Measurements from ENCODE around the gene CHD5.

CHD5 gene

DNA sequence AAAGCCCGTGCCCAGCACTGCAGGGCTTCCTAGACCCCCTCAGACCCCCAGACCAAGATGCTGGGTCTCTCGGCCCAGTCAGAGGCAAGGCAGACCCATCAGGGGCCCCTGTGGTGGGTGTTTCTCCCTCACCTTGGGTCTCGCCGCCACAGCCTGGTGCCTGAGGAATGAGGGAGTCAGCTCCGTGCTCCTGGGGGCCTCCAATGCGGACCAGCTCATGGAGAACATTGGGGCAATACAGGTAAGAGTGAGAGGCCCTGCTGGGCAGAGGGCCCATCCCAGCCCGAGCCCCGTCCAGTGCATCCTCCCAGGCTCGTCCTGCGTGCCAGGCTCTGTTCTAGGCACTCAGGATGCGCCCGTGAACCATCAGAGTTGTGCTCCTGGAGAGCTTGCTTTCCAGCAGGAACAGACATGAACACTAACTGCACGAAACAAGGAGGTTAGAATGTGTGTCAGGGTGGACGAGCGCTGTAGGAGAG, 83.0 kb downstream of the CHD5 start:
- H3K9ac ChIP-seq (ENCODE audit: low read length in 2 of 2), result no peak overlapping the region
- peaks cover 0 to under 1% of the 10 kb centered on the region in 2 donors for H3K27me3 ChIP-seq (ENCODE audit: control insufficient read depth in 1 of 2, insufficient read depth in 2 of 2, low read length in 2 of 2)
- H3K36me3 ChIP-seq (ENCODE audit: control insufficient read depth in 2 of 2, insufficient read depth in 2 of 2, low read length in 2 of 2), result no peaks in the 10 kb centered on the region
- H3K27ac ChIP-seq (ENCODE audit: low read length), result no peak overlapping the region
- H3K4me1 ChIP-seq (ENCODE audit: control insufficient read depth, insufficient read depth, low read length), result peaks cover 5% of the 10 kb centered on the region
- H3K4me3 ChIP-seq (ENCODE audit: low read length in 2 of 2), result no peak overlapping the region
- H3K9me3 ChIP-seq (ENCODE audit: control insufficient read depth in 2 of 2, low read length in 2 of 2), result no peaks in the 10 kb centered on the region

DNA sequence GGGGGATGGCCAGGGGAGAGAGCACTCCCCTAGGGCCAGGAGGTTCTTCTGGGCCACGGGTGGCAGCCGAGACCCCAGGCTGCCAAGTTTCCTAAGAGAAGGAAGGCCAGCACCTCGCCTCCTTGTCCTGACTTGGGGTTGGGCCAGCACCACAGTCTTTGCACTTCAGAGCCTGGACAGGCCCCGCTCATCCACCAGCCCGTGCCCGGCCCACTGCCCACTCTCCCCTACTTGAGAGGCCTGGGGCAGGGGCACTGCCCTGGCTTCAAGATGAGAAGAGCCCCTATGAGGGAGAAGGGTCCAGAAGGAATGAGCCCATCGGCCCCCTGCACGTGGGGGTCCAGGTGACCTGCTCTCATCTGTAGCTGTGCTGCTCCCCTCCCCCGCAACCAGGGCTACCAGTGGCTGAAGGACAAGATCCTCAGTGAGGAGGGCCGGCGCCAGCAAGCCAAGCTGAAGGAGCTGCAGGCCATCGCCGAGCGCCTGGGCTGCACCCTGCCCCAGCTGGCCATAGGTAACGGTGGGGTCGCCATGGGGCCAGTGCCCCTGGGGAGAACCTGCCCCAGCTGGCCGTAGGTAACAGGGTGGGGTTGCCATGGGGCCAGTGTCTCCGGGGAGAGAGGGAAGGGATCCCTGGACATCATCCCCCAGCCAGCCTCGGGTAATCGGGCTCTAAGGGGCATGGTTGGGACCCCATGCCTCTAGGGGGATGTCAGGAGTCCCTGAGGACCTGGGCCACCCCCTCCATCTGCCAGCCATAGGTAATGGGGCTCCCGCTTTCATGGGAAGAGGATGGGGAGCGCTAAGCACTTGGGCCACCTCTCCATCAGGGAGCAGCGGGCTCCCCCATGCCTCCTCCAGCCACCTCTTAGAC, 83.6 kb downstream of the CHD5 start:
- no peaks in the 10 kb centered on the region for H3K36me3 ChIP-seq (ENCODE audit: control insufficient read depth in 2 of 2, insufficient read depth in 2 of 2, low read length in 2 of 2)
- H3K4me3 ChIP-seq (ENCODE audit: low read length in 2 of 2), result no peak overlapping the region
- H3K27ac ChIP-seq (ENCODE audit: low read length), result no peak overlapping the region
- H3K27me3 ChIP-seq (ENCODE audit: control insufficient read depth in 1 of 2, insufficient read depth in 2 of 2, low read length in 2 of 2), result no peaks in the 10 kb centered on the region
- H3K9me3 ChIP-seq (ENCODE audit: control insufficient read depth in 2 of 2, low read length in 2 of 2), result no peaks in the 10 kb centered on the region
- no peak overlapping the region for H3K9ac ChIP-seq (ENCODE audit: low read length in 2 of 2)
- peaks cover 5% of the 10 kb centered on the region for H3K4me1 ChIP-seq (ENCODE audit: control insufficient read depth, insufficient read depth, low read length)

DNA sequence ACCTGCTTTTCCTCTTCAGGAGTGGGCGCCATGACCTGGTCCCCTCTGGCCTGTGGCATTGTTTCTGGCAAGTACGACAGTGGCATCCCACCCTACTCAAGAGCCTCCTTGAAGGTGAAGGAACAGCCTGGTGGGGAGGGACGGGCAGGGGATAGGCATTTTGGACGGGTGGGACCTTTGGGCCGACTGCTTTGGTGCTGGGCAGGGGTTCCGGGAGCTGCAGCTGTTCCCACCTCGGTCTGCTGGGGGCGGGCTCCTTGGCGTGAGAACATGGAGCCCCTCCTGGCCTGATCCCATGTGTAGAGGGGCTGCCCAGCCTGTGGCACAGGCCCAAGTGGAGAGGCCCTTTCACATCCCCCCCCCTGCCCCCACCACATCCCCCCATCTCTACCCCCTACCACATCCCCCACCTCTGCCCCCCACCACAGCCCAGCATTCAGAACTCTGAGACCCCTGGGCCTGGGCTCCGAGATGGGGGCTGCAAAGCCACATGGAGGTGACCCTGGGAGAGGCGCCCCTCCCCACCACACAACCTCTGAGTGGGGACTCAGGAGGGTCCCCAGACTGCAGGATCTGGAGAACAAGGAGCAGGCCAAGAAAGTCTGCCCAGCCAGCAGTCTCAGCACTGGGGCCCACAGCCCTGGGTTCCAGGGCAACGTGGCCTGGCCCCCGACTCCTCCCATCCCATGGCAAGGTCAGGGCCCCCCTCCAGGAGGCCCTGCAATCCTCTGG, 84.4 kb downstream of the CHD5 start:
- H3K9ac ChIP-seq (ENCODE audit: low read length in 2 of 2), result no peak overlapping the region
- H3K27me3 ChIP-seq (ENCODE audit: control insufficient read depth in 1 of 2, insufficient read depth in 2 of 2, low read length in 2 of 2), result no peaks in the 10 kb centered on the region
- H3K4me1 ChIP-seq (ENCODE audit: control insufficient read depth, insufficient read depth, low read length), result peaks cover 5% of the 10 kb centered on the region
- no peak overlapping the region for H3K4me3 ChIP-seq (ENCODE audit: low read length in 2 of 2)
- H3K27ac ChIP-seq (ENCODE audit: low read length), result no peak overlapping the region
- H3K36me3 ChIP-seq (ENCODE audit: control insufficient read depth in 2 of 2, insufficient read depth in 2 of 2, low read length in 2 of 2), result no peaks in the 10 kb centered on the region
- no peaks in the 10 kb centered on the region for H3K9me3 ChIP-seq (ENCODE audit: control insufficient read depth in 2 of 2, low read length in 2 of 2)

DNA sequence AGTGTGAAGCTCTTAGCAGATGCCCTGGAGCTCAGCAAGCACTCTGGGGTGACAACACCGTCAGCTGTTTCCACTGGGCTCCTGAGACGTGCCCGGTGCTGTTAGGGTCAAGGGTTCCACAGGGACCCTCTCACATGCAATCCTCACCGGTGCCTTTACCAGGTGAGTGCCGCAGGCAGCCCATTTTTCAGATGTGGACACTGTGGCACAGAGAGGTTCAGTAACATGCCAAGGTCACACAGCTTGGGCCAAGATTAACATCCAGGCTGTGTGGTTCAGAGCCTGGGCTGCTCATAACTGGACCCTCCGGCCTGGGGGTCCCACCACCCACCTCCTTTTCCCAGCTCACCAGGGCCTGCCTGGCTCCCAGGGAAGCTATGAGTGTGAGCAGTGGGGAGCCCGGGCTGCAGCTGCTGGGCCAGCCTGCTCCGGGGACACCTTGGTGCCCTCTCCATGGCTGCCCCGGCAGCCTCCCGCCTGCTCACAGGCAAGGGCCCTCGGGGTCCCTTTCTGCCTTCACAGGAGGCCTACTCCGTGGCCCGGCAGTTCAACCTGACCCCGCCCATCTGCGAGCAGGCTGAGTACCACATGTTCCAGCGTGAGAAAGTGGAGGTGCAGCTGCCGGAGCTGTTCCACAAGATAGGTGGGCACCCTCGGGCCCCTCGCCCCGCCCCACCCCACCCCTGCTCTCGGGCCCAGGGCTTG, 85.2 kb downstream of the CHD5 start:
- Histone ChIP-seq H3K4me3 (ENCODE audit: low read length in 2 of 2) (no peak overlapping the region), H3K27ac (ENCODE audit: low read length) (no peak overlapping the region), H3K9me3 (ENCODE audit: control insufficient read depth in 2 of 2, low read length in 2 of 2) (no peaks in the 10 kb centered on the region), H3K36me3 (ENCODE audit: control insufficient read depth in 2 of 2, insufficient read depth in 2 of 2, low read length in 2 of 2) (no peaks in the 10 kb centered on the region), H3K27me3 (ENCODE audit: control insufficient read depth in 1 of 2, insufficient read depth in 2 of 2, low read length in 2 of 2) (no peaks in the 10 kb centered on the region), H3K9ac (ENCODE audit: low read length in 2 of 2) (no peak overlapping the region), H3K4me1 (ENCODE audit: control insufficient read depth, insufficient read depth, low read length) (peaks cover 5% of the 10 kb centered on the region)

DNA sequence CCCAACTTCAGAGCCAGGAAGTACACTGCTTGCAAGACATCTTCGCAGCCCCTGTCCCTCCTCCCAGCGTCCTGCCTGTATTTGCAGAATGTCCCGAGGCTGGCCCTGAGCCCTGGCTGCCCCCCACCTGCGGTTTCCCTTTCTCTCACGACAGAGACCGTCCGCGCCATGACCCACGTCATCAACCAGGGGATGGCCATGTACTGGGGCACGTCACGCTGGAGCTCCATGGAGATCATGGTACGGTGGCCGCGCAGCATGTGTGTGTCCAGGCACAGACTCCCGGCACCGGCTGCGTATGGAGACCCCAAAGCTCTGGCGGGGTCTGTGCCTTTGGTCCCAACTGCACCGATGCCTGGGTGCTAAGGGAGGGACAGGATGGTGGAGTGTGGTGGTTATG, 85.9 kb downstream of the CHD5 start:
- no peaks in the 10 kb centered on the region for H3K9me3 ChIP-seq (ENCODE audit: control insufficient read depth in 2 of 2, low read length in 2 of 2)
- no peak overlapping the region for H3K9ac ChIP-seq (ENCODE audit: low read length in 2 of 2)
- peaks cover 5% of the 10 kb centered on the region for H3K4me1 ChIP-seq (ENCODE audit: control insufficient read depth, insufficient read depth, low read length)
- no peak overlapping the region for H3K27ac ChIP-seq (ENCODE audit: low read length)
- no peak overlapping the region for H3K4me3 ChIP-seq (ENCODE audit: low read length in 2 of 2)
- H3K36me3 ChIP-seq (ENCODE audit: control insufficient read depth in 2 of 2, insufficient read depth in 2 of 2, low read length in 2 of 2), result no peaks in the 10 kb centered on the region
- H3K27me3 ChIP-seq (ENCODE audit: control insufficient read depth in 1 of 2, insufficient read depth in 2 of 2, low read length in 2 of 2), result no peaks in the 10 kb centered on the region

DNA sequence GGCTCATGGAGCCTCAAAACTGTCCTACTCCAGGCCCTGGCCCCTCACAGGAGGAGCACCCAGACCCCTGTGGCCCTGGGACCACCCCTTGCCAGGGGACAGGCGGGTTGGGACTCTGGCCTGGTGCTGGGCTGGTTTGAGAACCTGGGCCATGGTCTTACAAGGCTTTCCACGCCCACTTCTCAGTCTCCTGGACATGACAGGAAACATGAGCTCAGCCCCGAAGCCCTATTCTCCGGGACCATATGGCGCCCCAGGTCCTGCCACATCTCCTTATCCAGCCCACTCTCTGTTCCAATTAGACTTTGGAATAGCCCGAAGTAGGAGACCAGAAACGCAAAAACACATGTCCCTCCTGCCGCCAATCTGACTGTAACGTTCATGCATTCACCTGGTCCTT, 86.5 kb downstream of the CHD5 start:
- H3K9ac ChIP-seq (ENCODE audit: low read length in 2 of 2), result no peak overlapping the region
- H3K9me3 ChIP-seq (ENCODE audit: control insufficient read depth in 2 of 2, low read length in 2 of 2), result no peaks in the 10 kb centered on the region
- no peaks in the 10 kb centered on the region for H3K27me3 ChIP-seq (ENCODE audit: control insufficient read depth in 1 of 2, insufficient read depth in 2 of 2, low read length in 2 of 2)
- H3K36me3 ChIP-seq (ENCODE audit: control insufficient read depth in 2 of 2, insufficient read depth in 2 of 2, low read length in 2 of 2), result no peaks in the 10 kb centered on the region
- H3K27ac ChIP-seq (ENCODE audit: low read length), result no peak overlapping the region
- H3K4me3 ChIP-seq (ENCODE audit: low read length in 2 of 2), result no peak overlapping the region
- peaks cover 4% of the 10 kb centered on the region for H3K4me1 ChIP-seq (ENCODE audit: control insufficient read depth, insufficient read depth, low read length)

- Histone ChIP-seq H3K36me3 (ENCODE audit: control insufficient read depth in 2 of 2, insufficient read depth in 2 of 2, low read length in 2 of 2) (no peaks in the 10 kb centered on the region), H3K9ac (ENCODE audit: low read length in 2 of 2) (no peak overlapping the region), H3K9me3 (ENCODE audit: control insufficient read depth in 2 of 2, low read length in 2 of 2) (no peaks in the 10 kb centered on the region), H3K4me3 (ENCODE audit: low read length in 2 of 2) (no peak overlapping the region), H3K4me1 (ENCODE audit: control insufficient read depth, insufficient read depth, low read length) (peaks cover 3% of the 10 kb centered on the region), H3K27me3 (ENCODE audit: control insufficient read depth in 1 of 2, insufficient read depth in 2 of 2, low read length in 2 of 2) (no peaks in the 10 kb centered on the region), H3K27ac (ENCODE audit: low read length) (no peak overlapping the region)
Observed at GRCh38 chr1:6093071-6093470, 87.0 kb downstream of the CHD5 start.

DNA sequence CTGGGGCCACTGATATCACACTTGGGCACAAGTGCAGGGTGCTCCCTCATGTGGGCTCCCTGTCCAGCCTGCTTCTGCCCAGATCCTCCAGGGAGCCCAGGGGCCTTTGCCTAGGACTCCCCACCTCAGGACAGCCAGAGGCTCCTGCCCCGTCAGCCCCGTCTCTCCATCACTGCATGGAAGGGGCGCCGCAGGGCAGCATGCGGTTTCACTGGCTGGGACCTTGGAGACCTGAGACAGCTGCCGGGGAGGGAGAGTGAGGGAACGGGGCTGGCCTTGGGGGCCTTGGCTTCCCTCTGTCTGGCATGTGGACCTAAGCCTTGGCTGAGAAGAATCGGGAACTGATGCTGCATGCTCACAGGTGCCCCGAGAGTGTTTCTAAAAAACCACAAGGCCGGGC, 87.9 kb downstream of the CHD5 start:
- Histone ChIP-seq H3K27me3 (ENCODE audit: control insufficient read depth in 1 of 2, insufficient read depth in 2 of 2, low read length in 2 of 2) (no peaks in the 10 kb centered on the region), H3K4me3 (ENCODE audit: low read length in 2 of 2) (no peak overlapping the region), H3K36me3 (ENCODE audit: control insufficient read depth in 2 of 2, insufficient read depth in 2 of 2, low read length in 2 of 2) (no peaks in the 10 kb centered on the region)

GRCh38 chr1:6091823-6092109, 88.4 kb downstream of the CHD5 start:
- no peaks in the 10 kb centered on the region for H3K36me3 ChIP-seq (ENCODE audit: control insufficient read depth in 2 of 2, insufficient read depth in 2 of 2, low read length in 2 of 2)
- H3K4me3 ChIP-seq (ENCODE audit: low read length in 2 of 2), result no peak overlapping the region
- H3K4me1 ChIP-seq (ENCODE audit: control insufficient read depth, insufficient read depth, low read length), result no peaks in the 10 kb centered on the region
- H3K27ac ChIP-seq (ENCODE audit: low read length), result no peak overlapping the region
- H3K9ac ChIP-seq (ENCODE audit: low read length in 2 of 2), result no peak overlapping the region
- no peaks in the 10 kb centered on the region for H3K27me3 ChIP-seq (ENCODE audit: control insufficient read depth in 1 of 2, insufficient read depth in 2 of 2, low read length in 2 of 2)
- no peaks in the 10 kb centered on the region for H3K9me3 ChIP-seq (ENCODE audit: control insufficient read depth in 2 of 2, low read length in 2 of 2)

More for the DNA sequence above, 87.9 kb downstream of the CHD5 start:
- no peak overlapping the region for H3K9ac ChIP-seq (ENCODE audit: low read length in 2 of 2)
- H3K9me3 ChIP-seq (ENCODE audit: control insufficient read depth in 2 of 2, low read length in 2 of 2), result no peaks in the 10 kb centered on the region
- no peaks in the 10 kb centered on the region for H3K4me1 ChIP-seq (ENCODE audit: control insufficient read depth, insufficient read depth, low read length)
- H3K27ac ChIP-seq (ENCODE audit: low read length), result no peak overlapping the region

DNA sequence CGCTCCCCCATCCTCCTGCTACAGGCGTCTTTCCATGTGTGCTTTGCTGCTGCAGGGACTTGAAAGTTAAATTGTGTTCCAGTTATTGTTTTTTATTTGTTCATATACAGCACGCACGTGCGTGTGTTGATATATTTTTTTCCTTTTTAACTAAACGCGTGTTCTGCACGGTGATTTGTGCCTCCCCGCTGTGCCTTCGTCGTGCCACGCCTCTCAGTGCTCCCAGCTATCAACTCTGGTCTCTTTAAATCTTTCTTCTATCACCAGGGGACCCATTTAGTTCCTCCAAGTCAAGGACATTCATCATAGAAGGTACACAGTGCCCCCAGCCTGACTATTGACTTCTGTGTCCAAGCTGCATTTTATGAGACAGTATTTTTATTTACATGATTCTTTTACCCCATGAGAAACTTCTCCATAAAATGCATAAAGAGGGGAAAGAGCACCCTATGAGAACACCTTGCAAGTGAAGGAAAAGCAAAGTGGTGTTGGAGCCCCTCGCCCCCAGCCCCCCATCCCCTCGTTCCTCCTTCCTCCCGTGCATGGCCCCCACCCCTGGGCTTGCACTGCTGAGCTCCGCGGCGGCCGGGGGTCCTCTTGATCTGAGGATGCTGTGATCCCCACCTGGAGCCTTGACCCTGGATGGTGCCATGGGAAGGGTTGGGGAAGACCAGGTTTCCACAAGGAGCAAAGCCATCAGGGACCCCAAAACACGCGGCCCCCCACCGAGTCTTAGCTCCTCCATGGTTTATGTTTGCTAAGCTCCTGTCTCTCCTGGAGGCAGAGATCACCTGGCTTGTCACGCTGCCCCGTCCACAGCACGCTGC, 88.9 kb downstream of the CHD5 start:
- Histone ChIP-seq H3K27me3 (ENCODE audit: control insufficient read depth in 1 of 2, insufficient read depth in 2 of 2, low read length in 2 of 2) (no peaks in the 10 kb centered on the region), H3K9ac (ENCODE audit: low read length in 2 of 2) (no peak overlapping the region), H3K4me1 (ENCODE audit: control insufficient read depth, insufficient read depth, low read length) (no peaks in the 10 kb centered on the region), H3K27ac (ENCODE audit: low read length) (no peak overlapping the region), H3K4me3 (ENCODE audit: low read length in 2 of 2) (no peak overlapping the region), H3K36me3 (ENCODE audit: control insufficient read depth in 2 of 2, insufficient read depth in 2 of 2, low read length in 2 of 2) (no peaks in the 10 kb centered on the region), H3K9me3 (ENCODE audit: control insufficient read depth in 2 of 2, low read length in 2 of 2) (no peaks in the 10 kb centered on the region)
